HG02884 (cell line): ENCODE measurements around the gene SCRN1.

Experiments
- ATAC-seq: cut with Tn5 transposase; IDR thresholded peaks from one replicate; pipeline ENCODE4 v1.9.1; 2021; ENCODE audit warnings: mild to moderate bottlenecking, moderate library complexity; ENCODE audit not compliant: unreplicated experiment

The SCRN1 gene

DNA sequence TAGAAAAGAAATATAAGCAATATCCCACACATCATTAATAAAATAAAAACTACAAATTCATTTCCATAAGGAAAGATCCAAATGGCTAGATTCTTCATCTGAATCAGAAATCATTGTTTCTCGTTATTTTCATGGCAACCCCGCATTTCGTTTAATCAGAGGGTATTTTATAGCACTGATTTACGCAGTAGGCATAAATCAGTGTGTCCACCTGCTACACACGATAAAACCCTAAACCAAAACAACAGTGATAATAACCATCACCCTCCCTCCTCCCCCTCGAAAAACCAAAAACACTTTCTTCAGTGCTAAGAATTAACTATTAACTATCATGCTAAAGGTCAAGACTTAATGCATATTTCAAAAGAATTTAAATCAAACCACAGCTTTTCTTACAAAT lies 20.4 kb upstream of the SCRN1 start:
- ATAC-seq: no peak

DNA sequence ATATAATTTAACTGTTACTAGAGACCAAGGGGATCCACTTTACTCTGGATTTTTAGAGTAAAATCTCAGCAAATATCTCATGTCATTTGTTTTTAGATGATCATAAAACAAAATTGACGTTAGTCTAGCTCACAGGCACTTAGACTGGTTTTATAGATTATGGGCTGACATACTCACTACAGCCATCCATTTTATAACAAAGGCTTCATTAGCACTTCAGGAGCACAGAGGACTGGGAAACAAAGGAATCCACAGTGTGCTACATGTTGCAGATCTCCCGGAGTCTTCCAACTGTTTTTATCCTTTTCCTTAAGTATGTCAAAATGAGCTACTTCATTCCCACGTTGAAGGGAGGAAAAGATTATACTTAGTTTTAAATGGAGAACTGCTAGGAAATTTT lies 15.9 kb upstream of the SCRN1 start:
- ATAC-seq: no peak

GRCh38 chr7:30003098-30003497 lies 13.5 kb upstream of the SCRN1 start:
- no peak for ATAC-seq

GRCh38 chr7:30001998-30002397 lies 12.4 kb upstream of the SCRN1 start:
- no peak for ATAC-seq

- no peak for ATAC-seq
These were observed 8.9 kb upstream of the SCRN1 start for GRCh38 chr7:29998489-29998888.

- no peak for ATAC-seq
These were observed 6.7 kb upstream of the SCRN1 start for GRCh38 chr7:29996321-29996720.

- ATAC-seq: no peak
These were observed 6.1 kb upstream of the SCRN1 start for GRCh38 chr7:29995652-29996051.

- ATAC-seq: no peak
These were observed 3.5 kb upstream of the SCRN1 start for GRCh38 chr7:29993140-29993539.

- ATAC-seq: no peak
These were observed 2.3 kb upstream of the SCRN1 start for GRCh38 chr7:29991937-29992336.

DNA sequence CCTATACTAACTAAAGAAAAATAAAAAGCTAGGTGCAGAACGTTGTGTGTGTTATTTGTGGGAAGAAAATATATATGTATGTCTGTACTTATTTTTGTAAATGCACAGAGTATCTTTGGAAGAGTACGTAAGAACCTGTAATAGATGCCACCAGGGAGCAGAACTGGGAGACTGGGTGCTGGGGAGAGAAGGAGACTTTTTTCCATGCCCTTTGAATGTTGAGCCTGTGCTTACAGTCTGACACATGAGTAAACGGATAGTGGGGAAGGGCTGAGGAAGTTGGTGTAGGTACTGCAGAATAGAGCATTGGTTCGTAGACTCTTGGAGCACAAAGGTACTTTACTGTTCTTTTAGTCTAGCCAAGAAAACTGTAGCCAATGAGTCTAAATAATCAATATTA lies 1.3 kb upstream of the SCRN1 start:
- no peak for ATAC-seq

DNA sequence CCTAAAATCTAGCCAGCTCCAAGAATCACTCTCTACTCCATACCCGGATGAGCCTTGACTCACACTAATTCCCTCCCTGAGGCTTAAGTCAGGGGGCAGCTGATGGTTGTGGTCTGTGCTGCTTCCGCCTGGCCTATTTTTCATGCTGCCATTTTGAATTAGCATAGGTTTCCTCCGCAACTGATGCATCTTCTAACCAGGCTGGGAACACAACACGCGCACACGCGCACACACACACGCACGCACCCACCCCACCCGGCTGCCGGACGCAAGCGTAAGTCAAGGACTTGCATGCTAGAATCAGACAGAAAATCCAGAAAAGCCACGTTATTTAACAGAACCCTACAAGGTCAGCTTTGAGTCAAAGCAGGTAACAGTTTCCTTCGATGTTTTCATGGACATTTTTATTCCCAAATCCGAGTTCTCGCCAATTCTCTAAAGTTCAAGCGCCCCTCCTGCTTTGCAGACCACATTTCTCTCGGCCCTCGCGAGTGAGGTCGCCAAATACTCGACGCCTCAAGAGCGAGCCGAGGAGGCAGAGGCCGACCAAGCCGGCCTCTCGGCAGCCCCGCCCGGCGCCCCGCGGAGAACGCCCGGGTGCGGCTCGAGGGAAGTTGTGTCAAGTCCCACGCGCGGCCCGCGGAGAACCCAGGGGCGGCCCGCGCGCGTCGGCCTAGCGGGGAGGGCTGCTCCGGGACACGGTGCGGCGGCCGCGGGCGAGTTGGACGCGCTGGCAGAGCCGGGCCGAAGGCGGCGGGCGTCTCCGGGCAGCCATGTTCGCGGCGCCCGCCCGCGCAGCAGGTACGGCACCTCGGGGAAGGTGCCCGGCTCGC lies 961 bp downstream of the SCRN1 start:
- ATAC-seq: peak; percentile 39

DNA sequence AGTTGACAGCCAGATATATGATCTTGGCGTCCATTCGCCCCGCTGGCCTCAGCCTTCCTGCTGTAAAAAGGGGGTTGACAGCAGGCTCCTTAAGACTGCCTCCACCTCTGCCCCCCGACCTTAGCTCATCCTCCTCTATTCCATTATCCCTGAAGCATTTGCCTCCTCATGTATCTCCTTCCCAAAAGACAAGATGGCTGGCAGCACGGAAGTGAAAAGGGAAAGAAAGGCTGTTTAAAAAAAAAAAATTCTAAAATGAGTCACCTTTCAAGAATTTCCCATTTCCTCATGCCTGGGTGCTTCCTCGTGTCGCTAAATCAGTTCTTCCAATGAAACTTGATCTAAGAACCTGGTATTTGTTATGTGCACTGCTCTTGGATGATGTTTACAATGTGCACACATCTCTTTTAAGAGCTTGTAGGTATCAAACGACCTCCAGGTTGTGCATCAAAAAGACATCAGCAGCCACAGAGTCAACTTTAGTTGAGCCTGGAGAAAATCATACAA lies 1.7 kb downstream of the SCRN1 start:
- ATAC-seq: no peak

DNA sequence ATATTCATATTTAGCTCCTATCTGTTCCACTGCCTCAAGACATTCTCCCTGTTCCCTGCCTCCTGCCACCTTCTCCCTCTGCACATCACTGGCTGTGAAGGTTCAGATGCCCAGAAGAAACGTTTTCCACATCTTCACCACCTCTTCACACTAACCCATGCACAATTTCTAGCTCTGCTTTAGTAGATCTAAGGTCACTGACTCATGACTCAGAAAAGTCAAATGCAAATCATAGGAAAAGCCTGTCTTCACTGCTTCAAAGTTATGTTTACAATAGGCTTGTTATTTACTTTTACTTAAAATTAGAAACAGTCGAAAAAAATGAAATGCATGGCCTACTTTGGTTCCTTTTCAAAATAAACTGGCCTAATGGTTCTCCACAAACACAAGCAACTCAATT lies 2.5 kb downstream of the SCRN1 start:
- ATAC-seq: no peak

DNA sequence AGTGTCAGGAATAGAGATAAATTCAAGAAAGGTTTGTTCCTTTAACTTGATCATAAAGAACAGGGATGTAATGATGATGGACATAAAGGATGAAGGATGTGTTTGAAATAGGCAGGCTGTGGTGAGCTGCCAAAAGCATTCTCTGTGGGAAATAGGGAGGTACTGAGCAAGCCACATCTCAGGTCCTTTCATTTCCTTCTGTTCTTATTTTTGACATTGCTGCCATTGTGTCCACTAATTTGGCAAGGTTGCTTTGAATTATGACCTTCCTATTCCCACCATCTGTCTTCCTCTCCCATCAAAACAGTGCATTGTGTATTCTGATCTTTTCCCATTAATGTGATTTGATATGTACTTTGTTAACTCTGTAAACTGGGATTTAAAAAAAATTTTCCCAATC lies 9.4 kb downstream of the SCRN1 start:
- ATAC-seq: no peak

DNA sequence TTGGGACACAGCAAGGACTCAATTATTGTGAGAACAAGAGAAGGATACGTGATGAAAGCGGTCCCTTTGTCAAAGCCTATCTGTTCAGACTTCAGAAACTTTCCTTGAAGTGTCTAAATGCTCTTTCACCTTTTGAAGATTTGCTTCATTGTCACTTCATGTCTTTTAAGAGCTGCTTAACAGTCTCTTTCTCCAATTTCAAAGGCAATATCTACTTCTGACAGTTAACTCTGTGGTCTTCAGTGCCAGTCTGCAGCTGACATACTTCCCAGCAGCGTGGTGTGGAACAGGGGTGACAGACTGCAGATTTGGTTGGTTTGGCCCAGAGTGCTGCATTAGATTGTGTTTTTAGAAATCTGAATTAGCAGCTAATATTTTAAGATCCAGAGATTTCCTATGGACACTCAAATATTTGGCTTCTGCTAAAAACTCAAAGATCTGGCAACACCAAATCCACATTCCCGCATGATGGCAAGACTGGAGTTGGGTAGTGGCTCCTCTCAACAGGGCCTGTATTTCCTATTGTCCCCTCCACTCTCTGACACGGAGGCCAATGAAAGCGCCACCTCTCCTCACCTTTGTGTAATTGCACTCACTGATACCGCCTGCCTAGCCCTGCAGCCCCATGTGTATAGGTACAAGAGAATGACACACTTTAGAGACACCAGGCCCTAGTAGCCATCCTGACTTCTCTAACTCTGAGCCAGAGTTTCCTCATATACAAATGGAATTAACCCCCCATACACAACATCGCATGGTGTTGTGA lies 11.5 kb downstream of the SCRN1 start:
- no peak for ATAC-seq

- ATAC-seq: no peak
These were observed 12.8 kb downstream of the SCRN1 start for GRCh38 chr7:29976673-29977415.

DNA sequence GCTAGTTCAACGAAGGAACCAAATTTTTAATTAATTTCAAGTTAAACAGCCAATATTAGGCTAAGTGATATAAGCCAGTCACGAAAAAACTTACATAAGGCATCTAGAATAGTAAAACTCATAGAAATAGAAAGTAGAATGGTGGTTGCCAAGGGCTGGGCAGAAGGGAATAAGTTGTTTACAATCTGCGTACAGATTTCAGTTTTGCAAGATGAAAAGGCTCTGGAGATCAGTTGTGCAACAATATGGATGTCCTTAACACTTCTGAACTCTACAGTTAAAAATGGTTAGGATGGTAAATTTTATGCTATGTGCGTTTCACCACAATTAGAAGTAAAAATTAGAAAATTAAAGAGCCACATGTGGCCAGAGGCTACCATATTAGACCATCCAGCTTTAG lies 13.3 kb downstream of the SCRN1 start:
- no peak for ATAC-seq

DNA sequence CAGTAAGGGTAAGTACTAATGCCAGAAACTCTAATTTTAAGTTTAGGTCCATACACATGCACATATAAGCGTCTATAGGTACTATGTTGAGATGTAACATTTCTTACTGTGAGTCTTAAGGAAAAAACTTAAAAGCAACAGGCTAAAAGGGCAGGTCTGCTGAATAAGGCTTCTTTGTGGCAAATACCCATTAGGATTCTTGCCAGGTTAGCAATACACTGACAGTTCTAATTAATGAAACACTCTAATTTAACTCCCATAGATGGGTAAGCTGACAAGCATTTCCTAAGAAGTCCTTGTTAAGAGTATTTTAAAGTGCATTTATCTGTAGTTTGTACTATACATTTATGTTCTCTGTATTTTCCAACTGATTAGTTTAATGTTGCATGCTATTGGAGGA lies 14.0 kb downstream of the SCRN1 start:
- no peak for ATAC-seq

DNA sequence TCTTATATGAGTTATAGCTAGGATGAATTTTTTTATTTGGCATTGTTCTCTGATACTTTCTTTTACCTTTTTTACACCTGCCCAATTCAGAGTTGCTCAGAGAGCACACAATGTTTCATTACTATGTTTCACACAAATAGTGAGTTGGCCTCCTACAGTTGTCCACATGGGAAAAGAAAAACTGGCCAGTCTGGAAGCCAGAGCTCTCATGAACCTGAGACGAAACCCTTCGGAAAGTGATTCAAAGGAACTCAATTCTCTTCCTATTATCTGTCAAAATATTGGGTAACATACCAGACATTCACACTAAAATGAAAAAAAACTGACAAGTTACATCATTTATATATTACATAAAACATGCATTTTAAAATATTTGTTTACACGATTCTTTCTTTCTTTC lies 15.3 kb downstream of the SCRN1 start:
- no peak for ATAC-seq

- ATAC-seq: no peak
These were observed 17.3 kb downstream of the SCRN1 start for GRCh38 chr7:29972315-29972669.

DNA sequence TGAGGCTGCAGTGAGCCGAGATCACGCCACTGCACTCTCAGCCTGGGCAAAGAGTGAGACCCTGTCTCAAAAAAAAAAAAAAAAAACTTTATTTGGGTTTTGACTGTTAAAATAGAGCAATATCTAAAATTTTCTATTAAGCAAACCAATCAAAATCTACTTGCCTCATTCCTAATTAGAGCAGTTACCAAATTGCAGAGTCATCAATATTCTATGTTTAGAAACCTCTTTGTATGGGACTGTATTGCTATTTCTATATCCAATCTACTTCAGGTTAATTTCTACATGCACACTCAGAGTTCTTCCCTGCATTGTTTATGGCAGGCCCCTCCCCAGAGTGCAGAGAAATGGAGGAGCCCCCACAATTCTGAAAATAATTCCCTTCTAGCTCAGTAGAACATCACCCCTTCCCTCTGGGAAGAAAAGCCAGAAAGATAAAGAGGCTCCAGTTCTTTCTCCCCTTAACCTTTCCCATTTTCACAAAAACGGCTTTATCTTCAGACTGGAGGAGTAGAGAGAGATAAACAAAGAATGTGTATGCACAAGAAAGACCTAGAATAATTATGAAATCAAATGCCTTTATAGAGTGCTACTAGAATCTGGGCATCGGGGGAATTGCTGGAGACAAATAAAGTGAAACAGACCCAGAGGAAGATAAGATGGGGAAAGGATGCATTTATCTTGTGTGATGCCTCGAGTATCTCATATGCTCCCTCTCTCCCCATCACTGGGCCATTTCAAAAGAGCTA lies 17.9 kb downstream of the SCRN1 start:
- ATAC-seq: no peak
